HG03432 (cell line): ENCODE data around the gene ATP6V0B.

Experiments
- ATAC-seq: cut with Tn5 transposase; IDR thresholded peaks from one replicate; pipeline ENCODE4 v1.9.1; 2021; ENCODE audit warnings: mild to moderate bottlenecking, moderate library complexity; ENCODE audit not compliant: unreplicated experiment

ATP6V0B gene

DNA sequence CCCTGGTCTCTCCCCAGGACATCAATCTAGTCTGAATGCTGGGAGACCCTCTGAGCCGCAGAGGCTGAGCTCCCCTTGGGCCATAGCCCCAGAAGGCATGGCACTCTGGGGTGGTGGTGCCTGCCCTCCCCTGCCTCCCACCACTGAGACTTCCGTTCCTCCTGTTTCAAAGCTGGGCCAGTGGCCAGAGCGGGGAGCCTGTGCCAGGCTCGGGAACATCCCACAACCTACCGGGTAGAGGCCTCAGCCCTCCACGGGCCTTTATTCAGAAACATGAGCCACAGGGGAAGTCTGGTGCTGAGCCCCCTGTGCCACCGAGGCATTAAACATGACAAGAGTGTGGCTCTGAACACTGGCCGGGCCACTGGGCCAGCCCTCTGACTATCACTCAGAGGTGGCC lies 24.7 kb downstream of the ATP6V0B start:
- no peak for ATAC-seq

DNA sequence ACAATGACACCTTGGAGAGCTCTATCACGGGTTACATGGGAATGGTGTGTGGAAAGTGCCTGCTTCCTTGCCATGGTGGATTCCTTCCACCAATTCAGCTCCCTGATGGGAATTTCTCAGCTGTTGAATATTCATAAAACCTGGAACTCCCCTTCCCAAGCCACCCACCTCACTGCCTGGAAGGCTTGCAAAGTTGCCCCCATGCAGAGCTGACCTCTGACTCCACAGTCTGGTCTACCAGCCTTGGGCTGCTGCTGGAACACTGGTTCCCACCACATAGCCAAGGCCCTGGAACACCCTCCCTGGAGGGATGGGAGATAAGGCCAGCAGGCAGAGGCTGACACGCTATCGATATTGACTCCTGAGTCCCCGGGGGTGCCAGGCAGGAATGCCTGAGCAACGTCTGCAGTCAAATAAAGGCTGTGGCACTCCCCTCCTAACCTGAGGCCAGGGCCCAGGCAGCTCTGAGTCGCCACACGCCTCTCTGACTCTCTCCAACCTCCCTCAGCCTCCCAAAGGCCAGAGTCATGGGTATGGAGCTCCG lies 25.4 kb downstream of the ATP6V0B start:
- no peak for ATAC-seq

DNA sequence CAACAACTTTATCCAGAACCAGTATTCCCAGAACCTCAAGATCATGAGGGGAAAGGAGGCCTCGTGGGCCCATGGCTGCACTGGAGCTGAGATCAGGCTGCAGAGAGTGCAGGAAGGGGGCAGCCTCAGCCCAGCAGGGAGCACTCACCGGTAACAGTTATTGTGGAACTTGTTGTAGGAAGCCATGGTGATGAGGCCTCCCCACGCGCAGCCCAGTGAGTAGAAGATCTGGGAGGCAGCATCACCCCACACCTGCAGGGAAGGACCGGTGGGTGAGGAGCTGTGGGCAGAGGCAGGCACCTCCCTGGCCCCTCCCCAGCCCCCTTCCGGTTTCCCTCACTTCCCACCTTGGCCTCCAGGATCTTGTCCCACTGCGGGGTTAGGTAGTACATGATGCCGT lies 27.4 kb downstream of the ATP6V0B start:
- ATAC-seq: no peak

DNA sequence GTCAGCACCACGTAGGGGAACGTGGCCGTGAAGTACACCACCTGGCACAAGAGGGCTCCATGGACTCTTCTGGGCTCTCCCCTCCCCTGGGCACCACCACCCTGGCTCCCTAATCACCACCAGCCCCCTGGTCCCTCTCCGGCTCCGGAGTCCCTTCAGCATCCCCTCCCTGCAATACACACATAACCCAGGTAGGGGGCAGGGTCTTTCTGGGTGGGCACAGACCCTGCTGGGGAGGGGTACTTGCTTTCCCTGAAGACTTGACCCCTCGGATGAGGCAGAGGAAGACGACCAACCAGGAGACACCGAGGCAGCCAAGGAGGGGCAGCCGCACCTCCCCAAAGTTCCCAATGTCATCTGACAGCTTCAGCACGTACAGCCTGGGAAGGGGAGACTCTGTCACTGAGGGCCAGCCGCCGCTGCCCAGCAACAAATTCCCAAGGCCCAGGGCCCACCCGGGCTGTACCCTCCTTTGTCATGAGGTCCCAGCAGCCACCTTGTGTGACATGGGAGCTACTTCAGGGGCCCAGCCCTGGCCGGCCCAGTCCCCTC lies 27.9 kb downstream of the ATP6V0B start:
- ATAC-seq: no peak

DNA sequence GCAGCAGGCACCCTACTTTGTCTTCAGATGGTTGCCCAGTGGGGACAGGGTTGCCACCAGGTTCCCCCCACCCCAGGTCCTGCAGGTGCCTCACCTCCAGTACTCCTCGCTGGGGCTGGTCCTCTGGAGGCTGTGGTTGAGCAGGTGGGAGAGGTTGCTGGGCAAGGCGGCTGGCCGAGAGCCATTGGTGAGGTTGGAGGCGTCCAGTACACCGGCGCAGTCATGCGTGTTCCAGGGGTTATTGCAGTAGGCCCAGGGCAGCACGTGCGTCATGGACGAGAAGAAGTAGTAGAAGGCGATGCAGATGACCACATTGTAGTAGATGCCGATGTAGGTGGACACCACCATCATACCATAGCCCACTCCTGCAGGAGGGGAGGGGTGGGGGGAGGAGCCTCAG lies 33.5 kb downstream of the ATP6V0B start:
- ATAC-seq: no peak

DNA sequence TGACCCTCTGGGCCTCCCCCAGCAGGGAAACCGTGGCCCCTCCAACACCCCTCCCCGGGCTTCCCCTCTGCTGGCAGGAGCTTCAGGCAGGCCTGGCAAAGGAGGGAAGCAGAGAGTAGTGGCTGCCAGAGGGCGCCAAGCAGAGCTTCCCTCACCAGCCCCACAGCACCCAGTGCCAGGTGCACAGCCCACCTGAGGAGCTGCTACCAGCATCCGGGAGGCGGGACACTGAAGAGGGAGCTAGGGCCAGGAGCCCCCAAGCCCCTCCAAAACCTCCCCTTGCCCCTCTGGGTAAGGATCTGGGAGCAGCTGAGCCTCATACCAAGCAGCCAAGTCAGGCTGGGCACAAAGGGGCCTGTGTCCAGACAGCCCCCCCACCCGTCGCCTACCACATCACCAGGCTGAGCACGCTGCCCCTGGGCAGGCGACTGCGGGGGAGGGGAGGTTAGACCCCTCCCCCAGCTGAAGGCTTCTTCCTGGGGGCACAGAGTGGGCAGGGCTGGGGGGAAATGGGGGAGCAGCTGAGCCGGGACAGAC lies 36.2 kb downstream of the ATP6V0B start:
- no peak for ATAC-seq

DNA sequence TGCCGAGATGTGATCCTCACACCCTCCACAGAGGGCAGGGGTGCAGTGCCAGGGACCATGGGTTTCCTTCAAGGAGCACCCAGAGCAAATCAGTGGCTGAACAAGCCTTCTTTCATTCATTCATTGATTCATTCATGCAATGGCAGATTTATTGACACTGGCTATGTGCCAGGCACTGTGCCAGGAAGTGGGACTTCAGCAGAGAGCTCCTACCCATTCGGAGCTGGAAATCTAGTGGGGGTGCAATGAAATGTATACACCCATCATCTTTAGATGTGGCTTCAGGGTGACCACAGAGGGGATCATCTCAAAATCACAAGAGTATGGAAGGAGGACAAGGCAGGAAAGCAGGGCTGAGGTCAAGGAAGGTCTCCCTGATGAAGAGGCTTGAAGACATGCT lies 37.6 kb downstream of the ATP6V0B start:
- no peak for ATAC-seq

DNA sequence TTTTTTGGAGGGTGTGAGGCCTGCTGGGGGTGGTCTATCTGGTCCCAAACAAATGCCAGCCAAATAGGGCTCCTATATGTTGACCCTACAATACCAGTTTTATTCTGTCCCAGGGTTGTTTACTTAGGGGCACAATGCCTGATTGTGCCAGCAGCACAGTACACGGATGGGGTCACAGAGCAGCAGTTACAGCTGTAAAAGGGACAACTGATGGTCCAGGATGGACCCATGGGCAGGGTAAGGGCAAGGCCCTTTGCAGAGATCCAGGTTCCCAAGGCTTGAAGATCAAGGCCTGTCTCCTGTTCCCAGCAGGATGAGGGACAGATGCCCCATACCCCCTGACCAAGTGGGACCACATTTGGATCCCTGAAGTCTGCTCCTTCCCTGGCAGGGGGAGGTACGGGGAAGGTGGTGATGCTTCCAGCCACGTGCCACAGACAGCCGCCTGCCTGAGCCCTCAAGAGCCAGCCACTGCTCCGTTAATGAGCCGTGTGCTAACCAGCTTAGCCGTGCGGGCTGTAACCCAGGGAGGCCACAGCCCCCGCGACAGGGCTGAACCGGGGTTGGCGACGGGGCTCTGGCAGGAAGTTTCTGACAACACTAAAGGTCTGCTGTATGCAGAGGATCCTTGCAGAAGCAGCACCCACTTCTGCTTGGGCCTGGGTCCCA lies 38.3 kb downstream of the ATP6V0B start:
- ATAC-seq: no peak

DNA sequence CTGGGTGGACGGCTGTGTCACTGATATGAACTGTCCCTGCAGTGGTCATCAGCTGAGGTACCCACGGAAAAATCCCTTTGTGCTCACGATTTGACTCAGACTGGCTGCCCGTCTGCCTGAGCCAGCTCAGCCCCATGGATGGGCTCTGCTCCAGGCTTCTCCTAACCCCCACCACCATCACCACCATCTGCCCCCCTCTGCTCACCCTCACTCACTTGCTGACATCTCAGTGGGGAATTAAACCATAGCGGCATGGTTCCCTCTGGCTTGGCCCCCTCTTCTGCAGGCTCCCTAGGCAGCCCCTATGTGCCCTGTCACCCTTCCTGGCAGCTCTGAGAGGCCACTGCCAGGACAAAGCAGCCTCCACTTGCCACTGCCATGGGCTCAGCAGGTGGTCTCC lies 39.2 kb downstream of the ATP6V0B start:
- no peak for ATAC-seq

DNA sequence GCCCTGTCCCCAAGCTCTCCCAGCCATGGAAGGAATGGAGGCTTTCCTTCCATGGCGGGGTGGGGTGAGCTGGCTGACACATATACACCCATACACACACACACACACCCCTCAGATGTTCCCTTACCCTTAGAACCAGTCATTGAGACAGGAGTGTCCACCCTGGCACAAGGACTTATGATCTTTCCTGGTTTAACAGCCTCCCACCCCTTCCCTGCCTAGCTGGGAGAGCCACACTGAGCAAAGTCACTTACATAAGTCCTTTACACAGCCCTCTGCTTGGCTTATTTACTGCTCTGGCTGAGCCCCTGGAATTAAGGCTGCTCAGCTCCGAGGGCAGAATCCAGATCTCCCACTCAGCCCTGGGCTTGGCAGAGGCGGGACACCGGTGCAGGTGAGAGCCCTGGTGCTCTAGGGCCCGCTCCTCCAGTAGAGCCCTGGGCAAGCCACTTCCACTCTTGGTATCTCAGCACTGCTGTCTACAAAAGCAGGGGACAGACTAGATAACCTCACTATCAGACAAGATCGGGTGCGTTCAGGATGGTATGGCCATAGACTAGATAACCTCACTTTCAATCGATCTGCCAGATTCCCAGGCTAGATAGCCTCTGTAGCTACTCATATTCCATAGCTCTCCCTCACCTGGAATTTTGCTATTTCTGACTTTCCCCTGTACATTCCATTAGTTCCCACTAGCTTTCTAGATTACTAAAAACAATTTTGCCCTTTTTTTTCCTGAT lies 39.8 kb downstream of the ATP6V0B start:
- ATAC-seq: no peak

DNA sequence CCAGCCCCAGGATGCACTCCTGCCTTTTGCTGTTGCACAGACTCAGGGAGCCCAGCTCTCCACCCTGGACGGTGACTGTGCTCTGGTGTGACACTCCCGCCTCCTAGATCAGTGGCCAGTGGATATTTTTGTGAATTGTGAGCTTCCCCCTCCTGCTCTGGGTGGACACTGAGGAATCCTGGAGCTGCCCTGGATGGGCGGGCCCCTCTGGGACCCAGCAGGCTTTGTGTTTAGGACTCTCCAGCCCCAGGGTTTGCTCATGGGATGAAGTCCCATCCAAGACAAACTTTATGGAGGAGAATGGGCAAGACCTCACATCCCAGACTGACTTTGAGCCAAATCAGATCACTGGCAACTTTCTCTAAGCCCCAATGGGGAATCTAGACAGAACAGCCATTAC lies 40.4 kb downstream of the ATP6V0B start:
- ATAC-seq: no peak

DNA sequence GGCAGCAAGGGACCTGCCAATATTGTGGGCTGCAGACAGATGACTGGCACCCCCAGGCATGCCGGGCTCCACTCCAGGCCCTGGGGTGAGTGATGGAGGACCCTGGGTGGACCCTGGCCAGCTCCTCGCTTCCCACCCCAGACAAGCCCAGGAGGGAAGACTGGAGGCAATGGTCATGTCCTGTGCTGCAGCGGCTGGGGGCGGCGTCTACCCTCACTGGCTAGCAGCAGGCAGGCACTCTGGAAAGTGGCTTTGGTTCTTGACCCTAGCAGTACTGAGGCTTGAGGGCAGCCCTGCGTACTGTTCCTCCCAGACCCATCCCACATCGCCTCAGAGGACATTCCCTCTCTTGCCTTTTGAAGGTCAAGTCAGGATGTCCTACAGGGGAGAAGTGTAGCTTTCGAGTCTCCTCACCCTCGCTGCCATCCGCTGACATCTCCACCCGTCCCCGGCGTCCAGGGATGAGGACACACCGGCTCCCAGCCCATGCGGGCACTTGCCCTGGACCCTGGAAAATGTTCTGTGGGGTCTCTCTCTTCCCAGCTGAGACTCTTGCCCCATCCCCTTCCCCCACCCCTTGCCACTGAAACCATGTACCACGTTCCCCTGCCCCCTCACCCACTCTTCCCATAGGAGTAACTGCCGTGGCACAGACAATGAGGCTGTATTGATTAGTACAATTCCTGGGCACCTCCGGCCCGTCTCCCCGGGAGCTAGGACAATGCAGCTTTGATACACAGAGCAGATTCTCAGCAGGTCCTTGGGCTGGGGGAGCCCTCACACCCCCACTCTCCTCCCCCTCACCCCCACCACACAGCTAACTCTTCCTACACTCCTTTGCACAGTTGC lies 41.5 kb downstream of the ATP6V0B start:
- no peak for ATAC-seq

DNA sequence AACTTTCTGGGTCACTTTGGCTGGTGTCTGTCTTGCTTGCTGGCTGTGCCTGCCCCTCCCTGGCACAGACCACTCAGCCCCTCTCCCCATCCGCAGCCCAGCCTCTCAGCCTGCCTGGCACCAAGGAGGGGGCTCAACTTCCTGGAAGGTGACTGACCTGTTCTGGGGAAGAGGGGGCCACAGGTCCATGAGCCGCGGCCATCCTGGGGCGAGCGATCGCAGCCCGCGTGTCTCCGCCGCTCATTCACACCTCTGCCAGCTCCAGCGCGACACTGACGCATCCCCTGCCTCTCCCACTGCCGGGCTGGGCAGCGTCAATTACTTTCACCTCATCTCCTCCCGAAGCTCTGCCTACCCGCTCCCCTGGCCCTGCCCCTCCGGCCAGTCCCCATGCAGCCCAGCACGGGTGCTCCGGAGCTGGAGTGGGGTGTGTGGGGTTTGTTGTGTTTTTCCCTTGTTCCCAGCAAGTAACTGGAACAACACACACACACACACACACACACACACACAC lies 42.2 kb downstream of the ATP6V0B start:
- no peak for ATAC-seq

DNA sequence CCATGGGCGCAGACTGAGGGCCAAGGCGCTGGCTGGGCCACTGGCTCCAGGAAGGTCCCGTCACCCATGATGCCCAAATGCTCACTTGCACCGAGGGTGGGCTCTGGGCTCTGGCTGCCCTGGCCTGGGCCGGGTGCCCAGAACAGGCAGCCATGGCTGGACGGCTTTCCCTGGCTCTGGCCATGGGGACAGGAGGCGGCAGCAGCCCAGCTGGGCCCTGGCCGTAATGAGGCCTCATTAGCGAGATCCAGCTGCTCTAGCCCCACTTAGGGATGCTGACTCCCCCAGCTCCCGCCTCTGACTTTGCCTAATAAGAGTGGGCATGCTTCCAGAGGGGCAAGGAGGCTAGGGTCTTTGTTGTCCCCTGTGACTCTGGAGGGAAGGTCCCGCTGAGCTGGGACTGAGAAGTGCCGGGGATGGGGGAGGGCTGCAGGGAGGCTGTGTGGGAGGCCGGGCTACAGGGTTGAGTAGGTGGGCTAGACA lies 44.7 kb downstream of the ATP6V0B start:
- no peak for ATAC-seq

DNA sequence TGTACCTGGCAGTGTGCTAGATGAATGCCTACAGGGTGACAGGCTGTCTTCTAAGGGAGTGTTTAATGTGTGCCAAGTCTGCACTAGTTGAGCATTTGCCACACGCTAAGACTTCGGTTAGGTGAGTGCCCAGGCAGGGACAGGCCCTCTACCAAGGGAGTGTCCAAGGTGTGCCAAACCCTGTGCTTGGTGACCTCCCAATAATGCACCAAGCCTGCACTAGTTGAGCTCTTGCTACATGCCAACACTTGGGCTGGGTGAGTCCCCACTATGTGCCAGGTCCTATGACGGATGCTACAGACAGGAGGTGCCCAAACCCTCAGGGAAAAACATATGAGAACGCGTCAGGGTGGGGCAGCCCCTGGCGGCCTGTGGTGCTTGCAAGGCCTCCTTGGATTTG lies 45.7 kb downstream of the ATP6V0B start:
- ATAC-seq: no peak

DNA sequence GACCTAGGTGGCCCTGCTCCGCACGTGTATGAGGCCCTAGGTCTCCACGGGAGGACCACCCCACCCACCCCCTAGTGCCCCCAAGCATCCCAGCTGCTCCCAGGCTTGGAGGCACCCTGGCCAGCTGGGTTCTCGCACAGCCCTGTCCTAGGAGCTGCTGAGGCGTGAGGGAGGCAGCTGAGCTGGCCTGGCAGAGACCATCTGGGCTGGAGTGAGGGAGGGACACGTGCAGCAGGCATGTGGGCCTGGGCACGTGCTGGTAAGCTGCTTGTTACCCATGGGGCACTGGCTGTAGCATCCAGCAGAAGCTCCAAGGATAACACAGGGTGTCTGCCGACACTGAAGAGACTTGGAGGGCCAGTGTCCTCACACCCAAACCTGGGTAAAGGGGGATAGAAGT lies 46.4 kb downstream of the ATP6V0B start:
- no peak for ATAC-seq

DNA sequence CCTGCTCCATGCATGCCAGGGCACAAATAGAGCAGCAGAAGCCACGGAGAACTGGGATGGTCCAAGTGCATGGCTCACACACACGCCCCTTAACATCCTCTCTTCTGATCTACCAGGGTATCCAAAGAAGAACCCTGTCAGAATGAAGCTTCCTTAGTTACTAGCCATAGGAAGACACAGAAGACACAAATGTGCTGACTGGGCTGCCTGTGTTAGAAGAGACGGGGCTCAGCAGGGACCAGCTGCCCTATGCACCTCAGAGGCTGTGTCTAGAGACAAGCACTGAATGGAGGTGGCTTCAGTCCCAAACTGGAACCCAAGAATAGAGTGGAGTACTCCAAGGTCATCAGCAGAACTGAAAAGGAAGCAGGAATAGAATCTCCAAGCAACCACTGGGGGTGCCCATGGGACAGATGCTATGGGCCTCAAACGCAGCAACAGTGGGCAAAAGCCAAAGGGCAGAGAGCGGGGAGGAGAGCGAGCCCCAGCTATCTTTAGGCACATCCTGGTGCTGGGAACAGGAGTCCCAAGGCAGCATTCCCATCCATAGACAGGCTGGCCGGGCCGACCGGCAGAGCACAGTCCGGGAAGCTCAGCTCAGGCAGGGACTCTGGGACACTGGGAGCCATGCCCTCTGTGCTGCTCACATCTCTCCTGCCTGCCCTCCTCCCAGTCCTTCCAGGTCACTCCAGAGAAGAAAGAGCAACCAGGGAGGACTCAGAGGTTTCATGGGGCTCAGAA lies 47.0 kb downstream of the ATP6V0B start:
- no peak for ATAC-seq

DNA sequence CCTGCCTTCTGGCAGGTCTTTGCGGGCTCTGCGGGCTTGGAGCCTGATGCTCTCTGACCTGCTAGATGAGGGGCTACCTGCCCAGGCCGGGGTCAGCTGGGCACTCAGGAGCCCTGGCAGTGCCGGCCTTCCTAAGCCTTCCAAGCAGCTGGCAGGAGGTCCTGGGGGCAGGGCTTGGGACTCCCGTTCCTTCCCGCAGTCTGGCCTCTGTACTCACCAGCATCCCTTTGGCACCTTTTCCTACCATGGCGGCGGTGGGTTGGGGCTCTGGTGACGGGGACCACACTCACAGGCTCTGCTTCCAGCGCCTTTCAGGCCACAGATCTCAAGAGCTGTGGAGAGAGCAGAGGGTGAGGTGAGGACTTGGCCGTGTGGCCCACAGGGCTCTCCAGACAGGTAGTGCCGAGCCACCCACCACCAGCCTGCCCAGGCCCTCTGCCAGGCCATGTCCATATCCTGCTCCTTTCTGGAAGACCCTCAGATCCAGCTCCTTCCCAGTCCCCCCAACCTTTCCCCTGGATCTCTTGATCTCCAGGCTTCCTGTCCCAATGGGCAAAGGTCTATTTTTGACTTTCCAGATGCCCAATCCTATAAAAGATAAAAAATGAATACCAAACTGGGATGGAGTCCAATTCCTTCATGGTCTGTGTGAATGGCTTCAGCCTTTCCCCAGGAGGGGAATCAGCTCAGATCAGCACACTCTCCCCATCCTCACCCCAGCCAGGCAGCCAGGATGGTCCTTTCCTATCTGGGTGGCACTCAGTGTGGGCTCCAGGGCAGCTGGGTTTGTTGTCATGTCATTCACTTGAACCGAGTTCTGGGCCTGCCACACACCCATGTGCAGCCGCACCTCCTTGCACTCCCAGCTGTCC lies 49.5 kb downstream of the ATP6V0B start:
- ATAC-seq: no peak
